Embryonic facial prominence (tissue), 1 donor: ENCODE data around the gene ESPL1.

ENCODE experiments used
- DNase-seq: peaks from one replicate; pipeline ENCODE4 v3.0.0-alpha.2; 2016; ENCODE audit errors: extremely low spot score

ESPL1 gene

GRCh38 chr12:53231671-53231920 is 36.5 kb upstream of the ESPL1 start:
- DNase-seq: no peak

GRCh38 chr12:53231921-53232645 is 36.0 kb upstream of the ESPL1 start, which contains the start of gene RARG:
TSS of gene RARG (minus strand) at chr12:53232209. CDS start at chr12:53227545, 4,664 bp downstream.
- peak; percentile 64 for DNase-seq

GRCh38 chr12:53232646-53233461 is 35.2 kb upstream of the ESPL1 start:
- no peak for DNase-seq

- DNase-seq: peak; percentile 61
Measured at GRCh38 chr12:53233671-53234121, 34.4 kb upstream of the ESPL1 start.

GRCh38 chr12:53234271-53234914 is 33.7 kb upstream of the ESPL1 start:
- DNase-seq: peak; percentile 49

- DNase-seq: no peak
Measured at GRCh38 chr12:53235164-53235563, 32.9 kb upstream of the ESPL1 start.

GRCh38 chr12:53235742-53236442 is 32.2 kb upstream of the ESPL1 start:
- no peak for DNase-seq

- DNase-seq: no peak
Measured at GRCh38 chr12:53236443-53237111, 31.5 kb upstream of the ESPL1 start.

- DNase-seq: no peak
Measured at GRCh38 chr12:53239643-53240258, 28.3 kb upstream of the ESPL1 start.

GRCh38 chr12:53241623-53242412 is 26.3 kb upstream of the ESPL1 start:
- DNase-seq: no peak

- DNase-seq: no peak
Measured at GRCh38 chr12:53244337-53244736, 23.8 kb upstream of the ESPL1 start.

- DNase-seq: no peak
Measured at GRCh38 chr12:53245286-53245685, 22.8 kb upstream of the ESPL1 start.

GRCh38 chr12:53251477-53252348 is 16.4 kb upstream of the ESPL1 start:
- DNase-seq: no peak

GRCh38 chr12:53252349-53252916 is 15.7 kb upstream of the ESPL1 start:
- no peak for DNase-seq

GRCh38 chr12:53253298-53253697 is 14.8 kb upstream of the ESPL1 start:
- DNase-seq: no peak

- no peak for DNase-seq
Measured at GRCh38 chr12:53254816-53255545, 13.1 kb upstream of the ESPL1 start.

- no peak for DNase-seq
Measured at GRCh38 chr12:53255996-53256395, 12.1 kb upstream of the ESPL1 start.
